HG03469 (cell line): ENCODE measurements around the gene ALAS1.

ENCODE experiments used
- ATAC-seq: cut with Tn5 transposase; IDR thresholded peaks from one replicate; pipeline ENCODE4 v1.9.1; 2021; ENCODE audit warnings: mild to moderate bottlenecking, moderate library complexity, moderate number of reproducible peaks; ENCODE audit not compliant: unreplicated experiment

Gene ALAS1

DNA sequence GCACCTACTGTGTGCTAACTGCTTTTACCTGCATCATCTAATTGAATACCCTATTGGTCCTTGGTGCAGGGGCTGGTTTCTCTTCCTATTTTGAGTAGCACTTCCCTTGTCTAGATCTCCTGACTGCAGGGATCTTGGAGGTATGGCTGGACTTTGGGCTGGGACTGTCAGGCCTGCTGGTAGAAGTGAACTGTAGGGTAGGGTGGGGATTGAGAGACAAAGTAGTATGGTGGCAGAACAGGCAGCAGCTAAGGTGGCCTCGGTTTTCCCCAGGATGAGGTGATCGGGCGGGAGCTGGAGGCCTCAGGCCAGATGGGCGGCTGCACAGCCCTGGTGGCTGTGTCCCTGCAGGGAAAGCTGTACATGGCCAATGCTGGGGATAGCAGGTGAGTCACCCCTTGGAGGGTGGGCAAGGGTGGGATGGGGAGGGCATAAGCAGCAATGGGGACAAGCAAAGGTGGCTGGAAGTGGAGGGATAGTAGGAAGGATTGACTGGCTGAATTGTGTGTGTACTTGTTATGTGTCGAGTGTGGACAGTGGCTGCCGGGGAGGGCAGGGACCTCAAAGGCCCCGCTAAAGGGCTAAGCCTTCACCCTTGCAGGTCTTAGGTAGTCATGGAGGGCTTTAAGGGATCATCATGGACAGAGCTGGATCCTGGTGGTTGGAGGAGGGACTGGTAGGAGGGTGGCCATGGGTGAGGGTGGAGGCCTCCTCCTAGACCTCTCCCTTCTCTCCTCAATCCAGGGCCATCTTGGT, 49.6 kb downstream of the ALAS1 start:
- ATAC-seq: no peak

DNA sequence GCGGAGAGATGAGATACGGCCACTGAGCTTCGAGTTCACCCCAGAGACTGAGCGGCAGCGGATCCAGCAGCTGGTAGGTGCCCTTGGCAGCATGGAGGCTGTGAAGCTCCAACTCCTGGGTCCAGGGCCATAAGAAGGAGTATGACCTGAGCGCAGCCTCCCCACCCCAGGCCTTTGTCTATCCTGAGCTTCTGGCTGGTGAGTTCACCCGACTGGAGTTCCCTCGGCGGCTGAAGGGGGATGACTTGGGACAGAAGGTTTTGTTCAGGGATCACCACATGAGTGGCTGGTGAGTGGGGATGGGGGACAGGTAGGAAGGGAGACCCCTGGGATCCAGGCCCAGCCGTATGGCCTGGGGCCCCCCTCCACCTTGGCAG, 50.2 kb downstream of the ALAS1 start:
- ATAC-seq: no peak

DNA sequence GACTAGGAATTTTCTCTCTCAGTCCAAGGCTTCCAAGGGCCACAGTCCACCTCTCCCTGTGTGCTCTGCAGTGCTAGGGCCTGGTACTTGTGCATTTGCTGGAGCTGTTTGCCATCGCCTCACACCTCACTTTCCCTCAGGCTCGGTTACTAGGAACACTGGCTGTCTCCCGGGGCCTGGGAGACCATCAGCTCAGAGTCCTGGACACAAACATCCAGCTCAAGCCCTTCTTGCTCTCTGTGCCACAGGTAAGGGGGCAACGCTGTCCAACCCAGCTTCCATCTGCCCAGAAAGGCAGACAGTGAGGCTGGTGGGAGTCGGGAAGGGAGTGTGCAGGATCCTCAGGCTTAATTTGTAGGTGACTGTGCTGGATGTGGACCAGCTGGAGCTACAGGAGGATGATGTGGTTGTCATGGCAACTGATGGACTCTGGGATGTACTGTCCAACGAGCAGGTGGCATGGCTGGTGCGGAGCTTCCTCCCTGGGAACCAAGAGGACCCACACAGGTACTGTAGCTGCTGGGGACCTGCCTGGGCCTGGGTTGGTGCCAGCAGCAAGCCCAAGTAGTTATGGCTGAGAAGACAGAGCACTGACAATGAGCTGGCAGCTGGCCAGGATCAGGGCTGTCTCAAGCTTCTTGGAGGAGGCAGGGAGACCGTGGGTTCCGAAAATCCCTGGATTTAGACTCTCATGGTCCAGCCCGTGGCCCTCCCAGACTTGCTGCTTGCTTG, 51.0 kb downstream of the ALAS1 start:
- ATAC-seq: no peak

DNA sequence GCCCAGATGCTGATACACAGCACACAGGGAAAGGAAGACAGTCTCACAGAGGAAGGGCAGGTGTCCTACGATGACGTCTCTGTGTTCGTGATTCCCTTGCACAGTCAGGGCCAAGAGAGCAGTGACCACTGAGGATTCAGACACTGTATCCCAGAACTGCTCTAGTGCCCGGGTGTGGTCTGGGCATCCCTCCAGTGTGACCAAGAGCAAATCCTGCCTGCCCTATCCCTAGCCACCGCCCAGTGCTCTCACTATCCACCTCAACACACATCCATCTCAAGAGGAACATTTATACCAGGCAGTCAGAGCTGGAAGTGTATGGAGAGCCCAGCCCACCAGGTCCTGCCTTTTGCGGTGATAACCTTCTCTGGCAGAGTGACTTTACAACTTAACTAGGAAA, 51.7 kb downstream of the ALAS1 start:
- ATAC-seq: no peak

DNA sequence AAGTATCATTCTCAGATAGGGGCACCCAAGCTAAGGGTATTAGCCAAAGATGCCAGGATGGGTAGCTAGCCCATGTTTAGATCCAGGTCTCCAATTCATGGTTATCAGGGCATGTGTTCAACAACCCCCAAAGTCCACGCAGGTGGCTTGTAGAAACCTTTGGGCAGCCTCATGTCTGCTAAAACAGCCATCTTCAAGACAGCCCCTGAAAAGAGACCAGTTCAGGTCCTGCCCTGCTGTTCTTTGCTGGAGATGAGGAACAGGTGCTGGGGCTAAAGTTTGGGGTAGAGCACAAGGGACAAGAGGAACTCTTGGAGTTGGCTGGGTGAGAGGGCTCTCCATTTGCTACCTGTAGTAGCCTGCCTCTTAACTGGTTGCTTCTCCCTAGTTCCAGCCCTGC, 52.2 kb downstream of the ALAS1 start:
- ATAC-seq: no peak

DNA sequence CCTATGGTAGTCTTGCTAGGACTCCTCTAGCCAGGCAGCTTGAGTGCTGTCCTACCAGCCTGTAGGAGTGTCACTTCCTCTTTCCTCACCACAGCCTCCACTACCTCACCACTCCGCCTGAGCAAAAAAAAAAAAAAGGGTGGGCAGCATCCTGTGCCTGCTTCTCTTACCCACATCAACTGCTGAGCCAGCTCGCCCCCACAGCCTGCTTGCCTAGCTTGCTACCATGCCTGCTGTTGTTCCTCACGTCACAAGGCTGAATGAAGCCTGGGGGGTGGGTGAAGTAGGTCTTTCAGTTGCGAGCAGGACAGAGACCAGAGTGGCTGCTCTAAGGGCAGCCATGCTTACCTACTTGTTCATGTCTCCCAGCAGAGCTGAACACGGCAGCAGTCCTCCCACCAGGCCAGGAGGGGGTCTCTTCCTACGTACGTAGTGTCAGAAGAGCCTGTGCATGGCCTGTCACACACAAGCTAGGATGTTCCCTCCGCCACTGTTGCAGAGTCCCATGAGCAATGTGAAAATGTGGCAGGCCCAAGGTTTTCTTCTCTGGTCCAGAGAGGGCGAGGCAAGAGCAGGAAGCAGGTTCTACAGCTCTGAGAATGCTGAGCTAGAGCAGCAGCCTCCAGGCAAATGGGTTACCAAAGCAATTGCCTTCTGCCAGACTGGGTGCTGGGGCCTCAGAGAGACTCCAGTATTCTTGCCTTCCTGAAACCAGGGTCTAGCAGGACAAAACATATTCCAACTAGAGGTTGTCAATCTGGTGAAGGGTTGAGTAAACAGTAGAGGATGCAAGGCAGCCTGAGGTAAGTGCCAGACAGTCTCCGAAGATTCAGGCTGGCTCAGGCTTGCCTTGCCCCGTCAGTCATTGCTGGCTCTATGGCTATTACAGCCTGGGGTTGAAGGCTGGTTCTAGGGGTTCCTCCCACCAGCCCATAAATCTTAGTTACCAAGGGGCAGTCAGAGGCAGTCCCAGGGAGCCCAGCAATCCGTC, 55.6 kb downstream of the ALAS1 start:
- peak; percentile 73 for ATAC-seq

DNA sequence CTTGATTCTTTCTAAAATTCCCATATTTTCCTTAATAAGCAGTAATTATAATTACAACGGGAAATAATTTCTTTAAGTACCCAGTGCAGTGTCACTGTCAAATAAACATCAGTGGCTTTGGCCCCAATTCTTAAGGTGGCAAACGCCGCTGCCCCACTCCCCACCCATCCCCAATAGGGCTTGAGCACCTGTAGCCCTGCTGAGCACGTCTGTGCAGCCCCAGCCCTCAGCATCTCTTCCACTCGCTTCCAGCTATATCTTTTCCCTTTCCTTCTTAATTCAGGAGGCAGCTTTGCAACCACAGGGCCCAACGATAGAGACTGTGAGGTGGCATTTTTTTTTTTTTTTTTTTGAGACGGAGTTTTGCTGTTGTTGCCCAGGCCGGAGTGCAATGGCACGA, 56.6 kb downstream of the ALAS1 start:
- no peak for ATAC-seq

DNA sequence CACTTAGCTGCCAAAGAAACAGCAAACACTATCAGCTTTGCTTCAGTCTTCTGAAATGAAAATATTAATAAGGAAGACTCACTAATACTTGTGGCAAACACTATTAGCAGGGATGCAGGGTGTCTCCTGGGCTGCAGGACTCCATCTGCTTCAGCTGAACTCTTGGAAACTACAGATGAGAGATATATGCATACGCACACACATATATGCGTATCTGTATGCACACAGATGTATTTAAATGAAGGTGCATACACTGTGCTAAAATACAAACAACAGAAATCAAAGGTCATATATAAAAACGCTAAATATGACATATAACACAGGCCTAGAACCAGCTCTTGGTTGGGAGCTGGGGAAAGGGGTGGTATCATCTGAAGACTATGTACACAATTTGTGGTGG, 58.2 kb downstream of the ALAS1 start:
- ATAC-seq: no peak

DNA sequence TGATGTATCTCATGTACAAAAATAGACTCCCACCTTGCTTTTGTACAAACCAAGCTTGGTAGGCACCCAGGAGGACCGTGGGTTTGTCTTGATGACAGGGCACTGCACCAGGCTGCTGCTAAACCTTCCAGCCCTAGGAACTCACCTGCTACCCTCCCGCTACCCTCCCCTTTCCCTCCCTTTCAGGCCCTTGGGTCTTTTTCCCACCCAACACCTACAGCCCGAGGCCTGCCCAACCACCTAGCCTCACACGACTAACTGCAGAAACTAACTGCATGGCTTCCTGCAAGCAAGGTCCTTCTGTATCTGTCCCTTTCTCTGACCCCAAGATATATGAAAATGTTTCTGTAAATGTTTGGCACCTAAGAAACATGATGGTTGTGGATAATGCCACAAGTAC, 58.7 kb downstream of the ALAS1 start:
- ATAC-seq: no peak

DNA sequence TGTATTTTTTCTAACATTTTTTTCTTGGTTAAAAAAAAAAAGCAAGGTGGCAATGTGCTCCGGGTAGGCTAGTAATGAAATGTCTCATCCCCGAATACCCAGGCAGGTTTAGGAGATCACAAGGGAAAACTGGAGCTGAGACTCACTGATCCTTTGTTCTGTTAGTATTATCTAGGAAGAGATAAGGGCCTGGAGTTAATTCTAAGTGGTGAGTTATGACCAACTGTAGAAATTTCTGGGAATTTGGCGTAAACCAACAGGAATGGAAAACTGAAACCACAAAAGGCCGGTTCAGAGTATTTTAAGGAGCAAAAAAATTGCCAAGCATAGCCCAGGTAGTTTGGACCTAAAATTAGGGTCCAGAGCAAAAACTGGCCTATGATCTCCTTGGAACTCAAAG, 60.0 kb downstream of the ALAS1 start:
- ATAC-seq: no peak

DNA sequence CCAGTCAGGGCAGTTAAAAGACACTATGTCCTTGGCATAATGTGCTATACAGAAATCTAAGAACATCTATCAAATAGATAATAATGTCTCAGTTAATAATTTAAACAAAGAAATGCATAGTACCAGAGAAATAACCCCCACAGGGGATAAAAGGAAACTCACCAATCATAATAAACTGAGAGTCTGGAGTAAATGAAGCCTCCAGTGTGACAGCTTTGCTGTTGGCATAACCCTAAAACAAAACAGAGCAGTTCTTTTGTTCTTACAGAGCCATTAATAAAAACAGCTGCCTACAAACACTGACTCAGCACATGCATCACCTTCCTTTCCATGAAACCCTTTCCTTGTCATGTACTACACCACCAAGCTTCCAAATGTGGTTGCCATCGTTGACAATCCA, 61.1 kb downstream of the ALAS1 start:
- ATAC-seq: no peak

DNA sequence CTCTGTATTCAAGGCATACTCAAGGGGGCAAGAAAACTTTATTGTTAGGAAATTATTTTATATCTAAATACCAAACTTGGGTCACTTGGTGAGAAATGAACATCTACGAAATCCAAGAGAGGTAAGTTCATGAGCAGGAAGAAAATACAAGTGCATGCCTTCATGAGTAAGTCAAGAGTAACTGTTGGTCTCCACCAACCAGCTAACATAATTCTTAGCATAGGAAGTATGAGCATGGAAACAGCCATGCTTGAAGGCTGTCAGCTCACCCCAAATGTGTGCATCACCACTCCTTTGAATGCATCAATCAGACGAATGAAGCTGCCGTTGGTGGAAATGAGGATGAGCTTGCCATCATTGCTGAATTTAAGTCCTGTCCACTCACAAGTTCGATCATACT, 61.5 kb downstream of the ALAS1 start:
- ATAC-seq: no peak

DNA sequence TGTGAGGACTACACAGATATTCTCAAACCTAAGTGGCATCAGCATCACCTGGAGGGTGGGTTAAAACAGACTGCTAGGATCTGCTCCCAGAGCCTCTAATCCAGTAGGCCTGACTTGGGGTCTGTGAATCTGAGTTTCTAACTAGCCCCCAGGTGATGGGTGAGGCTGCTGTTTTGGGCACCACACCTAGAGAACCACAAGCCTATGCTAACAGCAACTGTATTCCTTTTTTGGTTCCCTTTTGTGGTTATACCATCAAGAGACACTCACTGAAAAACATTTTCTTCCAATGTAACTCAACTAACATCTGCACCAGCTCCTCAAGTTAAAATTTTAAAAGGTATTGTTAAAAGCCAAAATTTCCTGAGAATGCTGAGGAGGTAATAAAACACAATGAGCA, 64.5 kb downstream of the ALAS1 start:
- ATAC-seq: no peak
